Caco-2 (cell line): ENCODE results near the gene PIGR. TPM values are rescaled to one million over a fixed set of nuclear protein-coding genes. Genes with fewer than 3 reads are reported as not detected.

ENCODE experiments used
- BruUV-seq: library from RNA; stranded (reverse); fragments of 400-500 nt; replicated peaks from 2 replicates; lab custom pipeline; 2021; lab: Mats Ljungman, UMichigan
- CTCF ChIA-PET: fragments of 300-600 bp; sonication (Branson Sonifier 250); formaldehyde crosslinking; loops from one replicate; lab custom pipeline; 2022; ENCODE audit warnings: antibody characterized with exemption; lab: Charles Lee
- POLR2A ChIA-PET: fragments of 300-600 bp; sonication (Branson Sonifier 250); formaldehyde crosslinking; loops from one replicate; lab custom pipeline; 2022; ENCODE audit warnings: antibody characterized with exemption; lab: Charles Lee
- DNase-seq, 2 experiments: peaks; one replicate each; pipeline versions ENCODE4 v3.0.0 to v3.0.0-alpha.2; 2020 to 2022
- H3K27me3 ChIP-seq: replicated peaks from 2 replicates; pipeline ENCODE4 v1.6.0; 2011; ENCODE audit warnings: low read length; ENCODE audit not compliant: control insufficient read depth, insufficient read depth
- H3K36me3 ChIP-seq: 2 replicates; pipeline ENCODE4 v1.5.1; 2011; ENCODE audit warnings: low read length; ENCODE audit not compliant: control insufficient read depth, insufficient read depth
- H3K4me1 ChIP-seq: fragments of 250-450 bp; sonication (Bioruptor Pico); 2 replicates; pipeline ENCODE4 v1.5.1; 2020; ENCODE audit warnings: mild to moderate bottlenecking
- H3K4me3 ChIP-seq: 2 replicates; pipeline ENCODE4 v1.5.1; 2011; ENCODE audit warnings: low read depth, mild to moderate bottlenecking, control low read depth, low read length
- H3K9me3 ChIP-seq: fragments of 250-450 bp; sonication (Bioruptor Pico); 2 replicates; pipeline ENCODE4 v1.5.1; 2020; ENCODE audit warnings: mild to moderate bottlenecking, moderate library complexity
- H3K27ac Mint-ChIP-seq: one replicate; pipeline ENCODE4 v1.8.0; 2022; ENCODE audit warnings: mixed read lengths; ENCODE audit not compliant: unreplicated experiment
- H3K27me3 Mint-ChIP-seq: one replicate; pipeline ENCODE4 v1.8.0; 2022; ENCODE audit warnings: mixed read lengths; ENCODE audit not compliant: insufficient read depth, unreplicated experiment
- H3K36me3 Mint-ChIP-seq: one replicate; pipeline ENCODE4 v1.8.0; 2022; ENCODE audit warnings: mild to moderate bottlenecking, mixed read lengths; ENCODE audit not compliant: insufficient read depth, unreplicated experiment
- H3K4me1 Mint-ChIP-seq: one replicate; pipeline ENCODE4 v1.8.0; 2022; ENCODE audit warnings: low read depth, mixed read lengths; ENCODE audit not compliant: unreplicated experiment
- H3K4me3 Mint-ChIP-seq: one replicate; pipeline ENCODE4 v1.8.0; 2022; ENCODE audit warnings: mild to moderate bottlenecking, moderate library complexity, mixed read lengths; ENCODE audit not compliant: unreplicated experiment
- H3K9me3 Mint-ChIP-seq: one replicate; pipeline ENCODE4 v1.8.0; 2022; ENCODE audit warnings: mixed read lengths; ENCODE audit not compliant: unreplicated experiment
- CTCF ChIP-seq, 2 experiments: fragments of 200-600 bp in 1 of 2; IDR thresholded peaks; 1 replicate in 1 of 2; 2 replicates in 1 of 2; pipeline versions ENCODE4 v1.5.1 to v1.8.0; 2011 to 2022; ENCODE audit warnings: antibody characterized with exemption in 1 of 2, control low read depth in 1 of 2, inconsistent platforms in 1 of 2, low read depth in 1 of 2, low read length in 1 of 2, mild to moderate bottlenecking in 1 of 2, moderate library complexity in 1 of 2; ENCODE audit not compliant: insufficient read depth in 1 of 2, severe bottlenecking in 1 of 2, unreplicated experiment in 1 of 2
- intact Hi-C: fragments of 100-400 bp; cut with micrococcal nuclease; formaldehyde crosslinking; loops from one replicate; pipeline ENCODE4 v1.10.0; 2022; ENCODE audit not compliant: unreplicated experiment
- total RNA-seq: library from RNA; stranded (reverse); gene quantifications from 2 replicates; pipeline ENCODE4 v1.2.3, GENCODE V29; 2022

Gene PIGR
- total RNA-seq, 1 experiment from 2014 or later: not detected

DNA sequence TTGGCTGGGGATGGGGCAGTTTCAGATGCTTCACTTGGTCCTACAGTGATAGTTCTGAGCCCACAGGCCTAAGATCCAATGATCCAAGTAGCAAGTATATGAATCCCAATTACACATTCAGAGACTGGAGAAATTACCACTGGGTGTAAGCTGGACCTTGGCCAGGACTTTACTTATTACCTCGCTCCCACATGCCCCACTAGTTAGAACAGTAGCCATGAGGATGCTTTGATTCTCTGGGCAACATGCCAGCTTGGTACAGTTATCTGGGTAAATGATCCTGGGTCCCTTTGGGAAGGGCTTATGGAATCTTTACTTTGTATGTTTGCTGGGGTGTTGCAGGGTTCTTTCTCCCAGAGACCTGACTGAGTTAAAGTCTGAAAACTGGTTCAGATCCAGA lies 29.0 kb upstream of the PIGR start:
- Mint-ChIP-seq H3K27me3 (no peaks in the 10 kb centered on the region), H3K4me3 (no peak overlapping the region), H3K9me3 (no peaks in the 10 kb centered on the region), H3K4me1 (peaks cover 30% of the 10 kb centered on the region), H3K36me3 (no peaks in the 10 kb centered on the region), H3K27ac (no peak overlapping the region)
- intact Hi-C loops: no loop called here
- TF ChIP-seq CTCF (IDR thresholded peaks at IDR 0.05; ENCODE audit: insufficient read depth in 1 of 2, low read depth in 1 of 2, low read length in 1 of 2, severe bottlenecking in 1 of 2, unreplicated experiment in 1 of 2): no peak
- H3K4me1 ChIP-seq: peaks cover 31% of the 10 kb centered on the region
- no peaks in the 10 kb centered on the region for H3K9me3 ChIP-seq
- CTCF ChIA-PET: no interaction called here
- no TSS peak for BruUV-seq
- POLR2A ChIA-PET: no interaction called here
- H3K4me3 ChIP-seq: no peak overlapping the region
- no peaks in the 10 kb centered on the region for H3K36me3 ChIP-seq
- H3K27me3 ChIP-seq: no peaks in the 10 kb centered on the region
- no peak for DNase-seq

DNA sequence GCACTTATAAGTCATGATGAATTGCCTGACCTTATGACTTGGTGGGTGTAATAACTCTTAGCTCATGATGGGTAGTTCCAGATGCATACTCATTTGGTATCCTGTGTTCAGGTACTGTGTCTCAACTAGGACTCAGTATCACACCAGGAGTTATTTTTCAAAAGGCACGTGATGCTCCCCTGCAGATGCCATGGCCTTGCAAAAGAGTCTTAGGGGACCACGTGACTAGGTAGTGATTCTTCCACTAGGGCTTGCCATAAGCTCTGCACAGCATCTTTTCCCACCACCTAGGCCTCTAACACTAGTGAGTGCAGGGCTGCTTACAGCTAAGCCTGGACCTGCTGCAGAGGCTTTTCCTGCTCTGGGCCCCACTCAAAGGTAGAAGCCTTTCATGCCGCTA lies 27.9 kb upstream of the PIGR start:
- peaks cover 24% of the 10 kb centered on the region for H3K4me1 Mint-ChIP-seq
- no peak overlapping the region for H3K27ac Mint-ChIP-seq
- Histone ChIP-seq H3K9me3 (no peaks in the 10 kb centered on the region), H3K36me3 (no peaks in the 10 kb centered on the region), H3K4me1 (peaks cover 39% of the 10 kb centered on the region), H3K27me3 (no peaks in the 10 kb centered on the region), H3K4me3 (no peak overlapping the region)
- ChIA-PET CTCF (interaction anchor here (1.9 kb wide), 1 partner anchor 8 kb away, joined by 8 read pairs; no protein-coding TSS in a partner anchor), POLR2A (no interaction called here)
- no peaks in the 10 kb centered on the region for H3K36me3 Mint-ChIP-seq
- TF ChIP-seq CTCF (IDR thresholded peaks at IDR 0.05; ENCODE audit: insufficient read depth in 1 of 2, low read depth in 1 of 2, low read length in 1 of 2, severe bottlenecking in 1 of 2, unreplicated experiment in 1 of 2): no peak
- no peaks in the 10 kb centered on the region for H3K27me3 Mint-ChIP-seq
- BruUV-seq: no TSS peak
- no peak overlapping the region for H3K4me3 Mint-ChIP-seq
- no peak for DNase-seq
- intact Hi-C loops: no loop called here
- H3K9me3 Mint-ChIP-seq: no peaks in the 10 kb centered on the region

DNA sequence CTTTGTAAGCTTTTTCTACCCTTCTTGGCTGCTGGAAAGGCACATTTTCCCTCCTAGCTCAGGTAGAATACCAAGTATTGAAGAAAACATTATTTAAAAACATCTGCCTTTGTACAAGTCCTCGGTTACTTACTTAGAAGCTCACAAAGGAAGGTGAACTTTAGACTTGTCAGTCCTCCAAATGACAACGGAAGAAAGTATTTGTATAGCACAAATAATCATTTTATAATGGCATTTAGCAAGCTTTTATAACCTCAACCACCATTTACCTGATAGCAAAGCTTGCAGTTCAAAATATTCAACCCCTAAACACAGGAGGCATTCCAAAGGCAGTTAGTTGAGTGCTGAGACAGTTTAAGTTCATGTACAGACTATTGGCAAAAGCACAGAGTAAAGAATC lies 26.5 kb upstream of the PIGR start:
- intact Hi-C loops: no loop called here
- Histone ChIP-seq H3K4me1 (peaks cover 46% of the 10 kb centered on the region), H3K4me3 (no peak overlapping the region), H3K36me3 (no peaks in the 10 kb centered on the region), H3K27me3 (no peaks in the 10 kb centered on the region), H3K9me3 (no peaks in the 10 kb centered on the region)
- H3K4me1 Mint-ChIP-seq: peaks cover 20% of the 10 kb centered on the region
- H3K27ac Mint-ChIP-seq: no peak overlapping the region
- BruUV-seq: no TSS peak
- H3K36me3 Mint-ChIP-seq: no peaks in the 10 kb centered on the region
- H3K9me3 Mint-ChIP-seq: no peaks in the 10 kb centered on the region
- no peaks in the 10 kb centered on the region for H3K27me3 Mint-ChIP-seq
- ChIA-PET CTCF (interaction anchor here (0.6 to 1.9 kb wide), 3 partner anchors 9 to 162 kb away, joined by 4 to 8 read pairs (median 6); no protein-coding TSS in a partner anchor), POLR2A (no interaction called here)
- no peak overlapping the region for H3K4me3 Mint-ChIP-seq
- no peak for TF ChIP-seq CTCF (IDR thresholded peaks at IDR 0.05; ENCODE audit: insufficient read depth in 1 of 2, low read depth in 1 of 2, low read length in 1 of 2, severe bottlenecking in 1 of 2, unreplicated experiment in 1 of 2)
- no peak for DNase-seq
